Activated naive CD8-positive, alpha-beta T cell treated with anti-CD3 and anti-CD28 coated beads, Interleukin-2, amount 50 U/mL, for 16 hours (primary cell): ENCODE data around the gene B4GALT5.

ENCODE experiments used
- DNase-seq: peaks from one replicate; pipeline ENCODE4 v3.0.0-alpha.2; 2020; ENCODE audit warnings: low read depth, low spot score

Gene B4GALT5

DNA sequence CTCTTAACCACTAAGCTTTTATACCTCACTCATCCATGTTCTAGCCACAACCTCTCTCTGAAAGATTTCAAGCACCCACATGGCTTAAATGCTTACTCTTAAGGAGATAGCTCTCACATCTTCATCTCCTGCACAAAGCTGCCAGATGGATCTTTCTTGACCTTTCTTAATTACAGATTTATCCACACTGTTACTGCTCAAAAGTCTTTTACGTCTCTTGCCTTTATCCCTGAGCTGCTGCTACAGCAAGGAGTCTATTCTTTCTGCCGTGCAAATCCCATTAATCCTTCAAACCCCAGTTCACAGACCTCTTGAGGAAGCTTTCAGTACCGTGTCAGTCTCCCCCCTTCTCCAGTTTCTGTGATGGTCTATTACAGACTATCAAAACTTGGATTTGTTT, 54.6 kb downstream of the B4GALT5 start:
- DNase-seq: no peak

DNA sequence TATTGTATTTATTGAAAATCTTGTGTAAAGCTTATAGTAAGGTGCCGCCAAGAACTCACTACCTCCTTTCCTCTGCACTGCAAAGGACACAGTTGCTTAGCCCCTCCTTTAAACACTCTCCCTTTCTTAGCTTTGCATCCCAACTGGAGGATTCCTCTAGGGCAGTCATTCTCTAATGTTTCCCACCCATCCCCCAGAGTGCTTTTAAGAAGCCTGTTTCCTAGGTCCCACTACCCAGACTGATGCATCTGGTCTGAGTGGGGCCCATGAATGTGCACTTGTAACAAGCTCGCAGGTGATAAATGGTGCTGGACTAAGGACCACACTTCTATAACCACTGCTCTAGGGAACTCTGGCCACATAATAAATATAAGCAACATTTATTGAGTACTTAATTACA, 55.2 kb downstream of the B4GALT5 start:
- DNase-seq: no peak

DNA sequence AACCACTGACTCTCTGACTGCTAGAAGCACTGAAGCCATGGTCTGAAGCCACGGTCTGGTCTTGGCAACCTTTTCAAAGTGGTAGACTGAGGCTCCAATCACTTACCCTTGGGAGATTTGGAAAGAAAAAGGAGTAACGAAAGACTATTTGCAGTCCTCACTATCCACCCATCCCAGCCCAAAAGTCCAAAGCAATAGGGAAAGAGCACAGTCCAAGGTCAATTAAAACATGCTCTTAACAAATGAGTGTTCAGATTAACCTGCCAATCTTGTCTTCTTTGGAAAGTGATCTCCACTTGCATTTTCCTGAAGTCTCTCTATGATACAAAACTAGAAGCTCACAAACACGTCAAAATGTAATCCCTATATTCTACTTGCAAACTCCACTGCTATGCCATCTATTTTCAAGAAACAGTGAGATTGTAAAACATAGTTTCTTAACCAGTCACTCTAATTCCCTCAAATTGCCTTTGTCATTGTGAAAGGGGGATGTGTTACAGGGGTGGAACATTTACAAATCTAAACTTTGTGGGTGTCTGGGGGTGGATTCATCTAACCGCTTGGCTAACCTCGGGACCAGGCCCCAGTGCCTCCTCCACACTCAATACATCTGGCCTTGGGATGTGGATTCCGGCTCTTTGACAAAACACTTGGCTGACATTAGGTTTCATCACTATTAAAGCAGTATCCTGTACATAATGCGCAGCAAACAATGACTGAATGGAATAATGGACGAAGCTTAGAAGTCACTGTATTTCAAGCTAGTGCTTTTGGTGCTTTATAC, 56.4 kb downstream of the B4GALT5 start:
- DNase-seq: no peak

DNA sequence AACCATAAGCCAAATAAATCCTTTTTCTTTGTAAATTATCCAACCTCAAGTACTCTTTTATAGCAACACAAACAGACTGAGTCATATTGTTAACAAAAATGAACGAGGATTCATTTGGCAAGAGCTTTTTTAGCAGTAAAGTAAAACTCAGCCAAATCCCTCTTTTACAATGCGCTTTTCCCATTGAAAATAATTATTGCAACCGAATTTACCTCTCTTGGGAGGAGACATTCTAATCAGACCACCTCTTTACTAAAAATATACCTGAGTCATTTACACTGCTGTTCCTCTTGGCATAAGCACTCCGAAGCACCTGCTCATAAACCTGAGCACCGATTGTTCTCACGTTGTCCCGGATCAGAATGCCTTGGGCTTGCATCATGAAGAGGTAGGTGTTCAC, 57.4 kb downstream of the B4GALT5 start:
- no peak for DNase-seq

DNA sequence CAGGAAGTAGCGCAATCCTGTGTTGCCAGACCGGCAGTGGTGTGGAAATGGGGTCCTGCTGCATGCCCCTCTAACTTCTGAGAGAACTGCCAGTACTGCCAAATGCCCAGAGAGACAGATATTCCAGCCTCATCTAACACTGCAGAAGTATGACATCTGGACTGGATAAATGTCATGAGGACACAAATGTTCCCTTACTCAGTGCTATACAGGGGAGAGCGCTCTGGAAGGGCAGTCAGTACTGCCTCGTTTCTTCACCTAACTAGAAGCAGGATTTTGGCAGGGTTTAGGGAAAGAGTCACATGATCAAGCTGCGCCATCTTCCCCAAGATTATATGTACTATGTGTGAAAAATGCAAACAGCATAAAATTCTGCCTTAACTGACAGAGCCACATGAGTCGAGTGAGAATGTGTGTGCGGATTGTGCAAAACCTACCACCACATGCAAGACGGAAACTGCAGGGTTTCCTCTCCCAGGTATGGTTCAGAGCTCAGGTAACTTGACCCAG, 59.7 kb downstream of the B4GALT5 start:
- no peak for DNase-seq

DNA sequence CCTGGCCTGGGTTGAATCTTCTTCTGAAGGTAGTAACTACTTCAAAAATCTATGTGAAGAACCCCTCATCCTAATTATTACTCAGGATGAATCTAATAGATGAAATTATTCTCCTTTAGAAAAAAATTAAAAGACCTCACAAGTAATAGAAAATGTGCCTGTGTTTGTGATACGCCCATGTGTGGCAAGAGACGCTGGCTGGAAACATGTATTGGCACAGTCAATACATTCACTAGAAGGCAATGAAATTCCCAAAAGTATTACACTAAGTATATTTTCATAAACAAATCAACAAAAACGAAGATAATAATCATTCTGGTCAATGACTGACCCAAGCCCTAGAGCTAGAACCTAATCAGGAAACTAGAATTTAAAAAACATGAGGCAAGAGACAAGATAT, 64.0 kb downstream of the B4GALT5 start:
- no peak for DNase-seq

DNA sequence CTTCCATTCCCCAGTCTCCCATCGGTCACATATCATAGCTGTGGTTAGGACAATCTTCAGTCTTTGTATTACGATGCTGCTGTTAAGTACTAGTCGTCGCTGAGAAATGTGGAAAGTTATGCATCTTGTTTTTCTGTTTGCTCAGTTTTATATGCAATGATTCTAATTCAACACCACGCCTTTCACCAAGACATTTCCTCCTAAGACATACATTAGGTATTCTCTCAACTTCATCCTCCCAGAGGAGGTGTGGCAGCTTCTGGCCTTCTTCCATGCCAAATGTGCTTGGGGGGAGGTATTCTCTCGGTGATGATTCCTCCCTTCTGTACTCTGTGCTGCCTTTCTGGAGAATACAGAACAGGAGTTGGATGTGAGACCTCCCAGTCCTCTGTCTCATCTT, 66.1 kb downstream of the B4GALT5 start:
- no peak for DNase-seq

DNA sequence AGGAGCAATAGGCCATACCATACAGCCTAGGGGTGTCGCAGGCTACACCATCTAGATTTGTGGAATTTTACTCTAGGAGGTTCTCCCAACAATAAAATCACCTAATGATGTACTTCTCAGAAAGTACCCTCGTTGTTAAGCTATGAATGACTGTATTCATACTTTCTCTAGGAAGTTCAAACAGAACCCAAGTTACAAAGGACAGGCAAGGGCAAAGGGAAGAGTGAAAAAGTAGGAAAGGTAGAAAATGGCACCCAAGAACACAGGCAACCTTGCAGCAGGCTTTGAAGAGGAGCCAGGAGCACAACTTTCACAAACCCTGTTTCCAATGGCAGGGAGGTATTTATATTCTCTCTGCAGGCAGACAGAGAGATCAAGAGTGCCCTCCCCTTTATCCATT, 67.2 kb downstream of the B4GALT5 start:
- DNase-seq: no peak

DNA sequence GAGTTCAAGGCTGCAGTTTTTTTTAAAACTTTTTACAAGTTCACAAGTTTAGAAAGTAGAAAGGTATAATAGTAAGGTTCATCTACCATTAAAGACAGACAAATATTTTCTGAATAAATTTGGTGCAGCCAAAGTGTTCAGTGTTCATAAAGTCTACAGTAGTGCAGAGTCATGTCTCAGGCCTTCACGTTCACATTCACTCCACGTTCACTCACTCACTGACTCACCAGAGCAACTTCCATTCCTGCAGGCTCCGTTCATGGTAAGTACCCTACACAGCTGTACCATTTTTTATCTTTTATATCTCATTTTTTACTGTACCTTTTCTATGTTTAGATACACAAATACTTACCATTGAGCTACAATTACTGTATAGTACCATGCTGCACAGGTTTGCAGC, 67.6 kb downstream of the B4GALT5 start:
- no peak for DNase-seq

DNA sequence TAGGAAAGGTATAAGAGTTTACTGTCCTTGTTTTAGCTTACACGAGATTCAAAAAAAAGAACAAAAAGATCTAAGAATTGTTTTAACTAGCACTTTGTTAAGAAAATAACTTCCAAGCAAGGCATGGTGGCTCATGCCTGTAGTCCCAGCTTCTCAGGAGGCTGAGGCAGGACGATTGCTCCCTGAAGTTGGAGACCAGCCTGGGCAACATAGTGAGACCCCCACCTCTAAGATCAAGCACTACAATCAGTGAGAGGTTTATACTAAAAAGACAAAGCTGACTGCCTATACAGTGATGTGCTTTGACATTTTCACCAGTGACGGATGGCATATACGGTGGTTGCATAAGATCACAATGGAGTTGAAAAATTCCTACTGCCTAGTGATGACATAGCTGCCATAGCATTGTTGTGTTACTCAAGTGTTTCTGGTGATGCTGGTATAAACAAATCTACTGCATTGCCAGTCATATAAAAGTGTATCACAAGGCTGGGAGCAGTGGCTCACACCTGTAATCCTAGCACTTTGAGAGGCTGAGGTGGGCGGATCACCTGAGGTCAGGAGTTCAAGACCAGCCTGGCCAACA, 68.6 kb downstream of the B4GALT5 start:
- DNase-seq: no peak

DNA sequence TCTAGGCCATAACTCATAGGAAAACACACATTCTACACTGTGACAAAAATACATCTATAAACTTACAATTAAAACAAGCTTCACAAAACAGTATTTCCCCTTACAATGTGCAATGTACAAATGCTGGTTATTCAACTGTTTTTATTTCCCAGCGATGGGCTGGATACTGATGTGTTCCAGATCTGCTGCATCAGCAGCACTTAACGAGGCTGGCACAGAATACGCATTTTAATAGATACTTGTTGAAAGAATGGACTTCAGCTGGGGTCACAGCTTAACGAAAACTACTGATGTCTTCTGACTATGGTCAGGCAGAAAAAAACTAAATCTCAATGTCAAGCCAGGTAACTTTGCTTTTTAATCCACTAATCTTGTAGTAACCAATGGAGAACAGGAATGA, 70.9 kb downstream of the B4GALT5 start:
- DNase-seq: no peak

DNA sequence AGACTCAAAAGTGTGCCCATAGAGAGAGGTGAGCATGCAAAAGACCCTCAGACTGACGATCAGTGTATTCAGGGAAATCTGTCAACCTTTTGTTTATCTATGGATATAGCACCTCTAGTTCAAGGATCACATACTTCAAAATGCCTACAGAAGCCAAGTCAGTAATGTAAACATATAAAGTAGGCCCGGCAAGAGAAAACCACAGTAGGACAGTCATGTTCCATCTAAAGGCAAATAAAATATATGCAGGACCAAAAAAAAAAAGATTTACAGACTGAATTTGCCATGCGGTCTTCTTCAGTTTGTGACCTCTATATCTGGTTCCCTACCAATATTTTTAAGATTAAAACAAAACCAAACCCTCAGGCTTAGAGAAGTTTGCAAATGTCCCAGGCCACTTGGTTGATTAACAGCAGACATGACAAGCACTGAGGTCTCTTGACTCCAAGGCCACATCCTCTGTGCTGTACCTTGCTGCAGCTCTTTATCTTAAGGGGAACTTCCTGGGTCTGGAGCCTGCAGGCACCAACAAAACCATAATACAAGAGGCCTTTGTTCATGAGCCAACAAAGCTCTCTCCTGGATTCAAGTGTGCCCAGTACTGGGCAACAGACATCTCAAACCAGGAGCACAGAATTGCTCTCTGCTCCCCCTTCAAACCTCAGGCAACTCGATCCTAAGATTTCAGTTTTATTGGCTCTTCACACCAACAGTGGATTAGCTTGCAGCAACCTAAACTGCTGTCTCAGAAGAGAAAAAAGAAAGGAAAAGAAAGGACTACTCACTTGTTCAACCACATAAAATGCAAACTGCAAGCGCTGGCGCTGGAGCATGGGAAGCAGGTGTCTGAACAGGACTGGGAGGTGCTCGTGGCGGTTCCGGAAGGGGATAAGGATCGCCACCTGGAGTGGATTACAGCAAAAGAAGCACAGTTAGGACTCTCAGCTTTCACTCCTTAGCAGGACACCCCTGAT, 71.7 kb downstream of the B4GALT5 start:
- no peak for DNase-seq

DNA sequence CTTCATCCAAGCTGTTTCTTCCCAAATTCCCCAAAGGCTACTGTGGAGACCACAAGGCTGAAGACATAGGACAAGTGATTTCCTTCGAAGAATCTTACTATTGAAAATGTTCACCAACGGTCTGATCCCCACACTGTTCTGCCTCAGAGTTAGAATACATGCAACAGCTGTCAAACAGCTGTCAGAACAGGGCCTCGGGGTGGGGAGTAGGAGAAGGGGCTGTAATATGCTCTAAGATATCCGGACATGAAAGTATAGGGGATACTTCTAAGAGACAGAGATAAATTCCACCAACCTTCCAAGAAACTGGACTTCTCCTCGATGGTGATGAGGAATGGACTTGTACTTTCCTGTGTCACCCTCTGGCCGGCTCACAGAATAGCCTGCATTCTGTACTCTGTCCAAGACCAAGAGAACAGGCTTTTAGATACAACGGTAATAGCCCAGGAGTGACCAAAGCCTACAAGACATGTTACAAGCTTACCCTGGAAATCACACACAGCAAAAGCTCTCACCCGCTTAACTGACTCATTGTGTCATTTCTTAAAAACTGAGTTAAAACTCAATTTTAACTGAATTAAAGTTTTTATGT, 76.5 kb downstream of the B4GALT5 start:
- DNase-seq: no peak

DNA sequence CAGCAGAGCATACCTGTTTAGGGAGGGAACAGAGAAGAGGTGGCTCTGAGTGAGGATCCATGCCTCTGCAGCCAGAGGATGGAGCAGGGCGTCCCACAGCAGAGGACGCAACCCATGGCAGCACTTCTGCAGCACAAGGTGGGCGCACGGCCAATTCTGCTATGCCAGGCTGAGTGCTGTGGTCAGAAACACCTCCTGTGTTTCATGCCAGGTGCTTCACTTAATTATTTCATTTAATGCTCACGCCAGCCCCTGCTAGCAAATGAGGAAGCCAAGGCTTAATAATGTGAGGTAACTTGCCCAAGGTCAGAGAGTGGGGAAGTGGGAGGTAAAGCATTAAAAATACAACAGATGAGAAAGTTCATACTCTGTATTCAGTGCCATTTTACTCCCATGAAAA, 77.2 kb downstream of the B4GALT5 start:
- DNase-seq: no peak

DNA sequence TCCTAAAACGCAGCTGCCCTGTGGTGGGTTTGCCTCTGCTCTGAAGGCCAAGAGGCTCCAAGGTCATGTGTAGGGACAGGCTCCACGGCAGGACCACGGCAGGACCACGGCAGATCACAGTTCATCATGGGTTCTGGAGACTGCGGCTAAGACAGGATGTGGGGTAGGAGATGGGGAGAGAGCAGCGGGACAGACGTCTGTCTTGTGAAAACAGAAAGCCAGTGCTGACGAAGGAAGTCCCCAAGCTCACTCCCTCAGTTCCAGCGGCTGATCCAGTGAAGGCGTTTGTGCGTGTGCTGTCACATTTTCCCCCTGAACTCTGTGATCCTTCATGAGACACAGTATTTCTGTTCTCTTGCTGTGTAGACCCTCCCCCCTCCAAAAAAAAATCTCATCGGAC, 77.8 kb downstream of the B4GALT5 start:
- DNase-seq: no peak

DNA sequence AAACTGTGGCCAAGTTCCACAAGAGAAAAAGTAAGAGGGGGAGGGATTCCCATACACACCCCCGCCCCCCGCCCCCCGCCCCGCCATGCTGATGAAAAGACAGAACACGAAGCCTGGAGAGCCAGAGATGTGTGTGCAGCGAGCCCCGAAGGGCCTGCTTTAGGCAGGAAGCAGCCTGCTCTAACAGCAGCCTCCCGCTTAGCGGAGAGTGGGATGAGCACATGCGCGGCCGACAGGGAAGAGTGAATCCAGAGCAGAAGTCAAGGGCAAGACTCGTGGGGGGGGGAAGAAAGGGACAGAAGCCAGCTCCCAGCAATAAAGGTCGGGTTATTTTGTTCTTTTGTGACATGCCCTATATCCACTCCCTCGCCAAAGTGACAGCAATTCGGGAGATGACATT, 78.5 kb downstream of the B4GALT5 start:
- no peak for DNase-seq

DNA sequence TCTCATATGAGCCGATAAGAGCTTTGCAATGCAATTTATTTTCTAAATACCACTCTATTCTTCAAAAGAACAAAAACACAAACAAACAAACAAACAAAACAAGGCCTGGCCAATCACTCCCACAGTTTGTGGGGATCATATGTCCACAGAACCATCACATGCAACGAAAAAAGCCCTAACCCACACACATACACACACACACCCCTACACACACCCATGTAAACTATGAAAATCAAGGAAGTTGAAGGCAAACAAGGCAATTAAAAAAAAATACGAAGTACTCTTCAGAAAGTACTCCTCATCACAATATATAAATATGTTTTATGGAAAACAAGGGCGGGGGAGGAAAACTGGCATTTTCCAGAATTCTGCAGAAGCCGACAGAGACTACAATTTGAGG, 79.6 kb downstream of the B4GALT5 start:
- DNase-seq: no peak

DNA sequence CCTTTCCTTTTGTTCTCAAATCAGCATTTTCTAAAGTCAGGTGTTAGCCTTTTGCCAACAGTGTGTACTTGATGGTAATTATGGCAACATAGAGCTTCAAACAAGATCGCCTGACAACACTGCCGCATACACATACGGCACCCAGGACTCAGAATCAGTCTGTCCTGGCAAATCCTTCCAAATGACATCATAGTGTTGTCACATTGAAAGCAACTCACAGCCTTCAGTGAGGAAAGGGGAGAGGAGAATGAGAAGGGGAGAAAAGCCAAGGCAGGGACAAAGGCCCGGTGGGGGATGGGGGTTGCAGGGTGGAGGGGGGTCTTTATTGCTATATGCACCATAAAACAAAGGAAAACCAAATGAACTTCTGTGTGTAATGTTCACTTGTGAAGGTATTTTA, 80.0 kb downstream of the B4GALT5 start:
- no peak for DNase-seq

DNA sequence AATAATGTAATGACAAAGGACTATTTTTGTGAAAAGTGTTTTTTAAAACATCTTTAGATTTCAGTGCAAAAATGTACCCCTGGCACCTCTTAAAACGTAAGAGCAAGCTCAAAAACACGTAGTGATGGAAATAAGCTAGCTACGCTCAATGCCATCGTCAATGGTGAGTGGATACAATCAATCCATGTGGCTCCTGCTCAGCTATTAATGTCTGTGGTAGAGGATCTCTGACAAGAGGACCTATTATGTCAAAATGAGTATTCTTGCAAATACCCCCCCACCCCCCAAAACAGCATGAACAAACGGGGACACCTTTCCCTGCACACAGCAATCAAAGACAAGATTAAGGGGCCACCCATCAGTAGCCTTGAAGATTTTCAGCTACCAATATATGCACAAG, 80.7 kb downstream of the B4GALT5 start:
- DNase-seq: no peak

DNA sequence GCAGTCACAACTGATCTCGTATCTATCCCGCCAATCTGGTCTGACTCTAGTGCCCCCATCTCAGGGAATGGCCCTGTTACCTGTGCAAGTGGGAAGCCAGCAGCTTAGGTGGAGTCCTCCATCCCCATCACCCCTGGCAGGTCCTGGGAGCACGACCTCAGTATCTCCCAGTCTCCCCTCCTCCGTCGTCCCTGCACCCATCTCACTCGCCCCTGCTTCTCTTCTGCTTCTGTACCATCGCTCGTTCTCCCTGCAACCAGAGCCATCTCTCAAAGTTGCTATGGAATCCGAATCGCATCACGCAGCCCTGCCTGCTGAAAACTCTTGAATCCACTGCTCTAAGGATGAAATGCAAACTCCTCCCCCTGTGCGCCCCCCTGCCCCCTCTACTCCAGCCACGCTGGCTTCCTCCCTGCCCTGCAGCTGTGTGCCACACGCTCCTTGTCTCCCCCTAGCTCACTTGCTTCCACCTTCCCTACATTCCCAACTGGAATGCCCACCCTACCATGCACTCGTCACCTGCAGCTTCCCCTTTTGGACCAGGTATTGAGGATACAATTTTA, 81.7 kb downstream of the B4GALT5 start:
- no peak for DNase-seq

DNA sequence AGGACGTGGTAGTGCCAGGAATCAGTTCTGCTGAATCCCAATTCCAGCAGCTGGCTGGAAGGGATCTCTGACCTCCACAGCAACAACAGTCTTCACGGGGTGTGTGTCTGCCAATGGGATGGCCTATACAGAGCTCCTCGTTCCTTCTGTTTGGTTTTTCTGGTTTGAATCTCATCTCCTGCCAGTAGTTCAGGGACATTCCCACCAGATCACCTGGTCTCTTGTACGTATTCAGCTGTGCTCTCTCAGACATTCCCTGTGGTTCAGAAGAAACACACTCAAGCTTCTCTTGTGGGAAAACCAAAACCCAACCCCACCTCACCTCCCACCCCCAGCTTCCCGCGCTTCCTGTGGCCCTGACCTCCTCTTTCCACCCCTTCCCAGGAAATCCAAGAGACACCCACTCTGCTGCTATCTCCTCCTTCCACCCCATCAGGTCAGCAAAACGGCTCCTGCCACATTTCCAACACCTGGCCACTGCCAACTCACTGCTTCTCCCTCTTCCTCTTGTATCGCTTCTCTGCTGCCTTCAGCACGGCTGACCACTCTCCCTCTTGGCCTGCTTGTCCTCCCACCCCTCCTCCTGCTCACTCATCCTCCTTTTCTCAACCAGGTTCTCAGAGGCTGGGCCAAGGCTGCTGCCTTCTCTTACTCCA, 82.5 kb downstream of the B4GALT5 start:
- no peak for DNase-seq
